CD14-positive monocyte (primary cell): ENCODE results near the gene AHNAK2. TPM values are rescaled to one million over a fixed set of nuclear protein-coding genes. Genes with fewer than 3 reads are reported as not detected.

Source experiments
- DNase-seq, 3 donors: peaks; one replicate each; pipeline ENCODE4 v3.0.0-alpha.2; 2011 to 2022
- H2AFZ ChIP-seq: 2 replicates; pipeline ENCODE4 v1.6.0; 2012; ENCODE audit warnings: mild to moderate bottlenecking, low read depth, low read length, inconsistent platforms; ENCODE audit not compliant: insufficient read depth, poor library complexity, severe bottlenecking
- H3K27ac ChIP-seq, 2 donors: 1 replicate in 1 of 2; 2 replicates in 1 of 2; pipeline ENCODE4 v1.5.1; 2012 to 2013; ENCODE audit warnings: low read length in 2 of 2, control low read depth in 1 of 2, inconsistent platforms in 1 of 2, low read depth in 1 of 2, mild to moderate bottlenecking in 1 of 2
- H3K27me3 ChIP-seq, 2 donors: one replicate each; pipeline versions ENCODE4 v1.6.0 to v1.6.1; 2011 to 2013; ENCODE audit warnings: low read length in 2 of 2; ENCODE audit not compliant: control insufficient read depth in 2 of 2, insufficient read depth in 2 of 2
- H3K36me3 ChIP-seq, 2 donors: replicated peaks in 1 of 2; 1 replicate in 1 of 2; 2 replicates in 1 of 2; pipeline versions ENCODE4 v1.5.1 to v1.6.1; 2012 to 2013; ENCODE audit warnings: low read length in 2 of 2, control low read depth in 1 of 2, inconsistent platforms in 1 of 2, mild to moderate bottlenecking in 1 of 2; ENCODE audit not compliant: insufficient read depth in 2 of 2, control insufficient read depth in 1 of 2
- H3K4me1 ChIP-seq, 2 donors: 1 replicate in 1 of 2; 2 replicates in 1 of 2; pipeline versions ENCODE4 v1.5.1 to v1.6.1; 2012 to 2013; ENCODE audit warnings: low read length in 2 of 2, control low read depth in 1 of 2, inconsistent platforms in 1 of 2, mild to moderate bottlenecking in 1 of 2, moderate library complexity in 1 of 2; ENCODE audit not compliant: insufficient read depth in 2 of 2, control insufficient read depth in 1 of 2
- H3K4me2 ChIP-seq: replicated peaks from 2 replicates; pipeline ENCODE3; 2012; ENCODE audit warnings: low read length, moderate library complexity, mild to moderate bottlenecking; ENCODE audit not compliant: poor library complexity, severe bottlenecking; ENCODE audit errors: extremely low read depth
- H3K4me3 ChIP-seq, 3 experiments: fragments of 200-600 bp in 1 of 3; sonication (generic) in 1 of 3; replicated peaks in 1 of 3; 1 replicate in 2 of 3; 2 replicates in 1 of 3; pipeline ENCODE4 v1.5.1; 2011 to 2013; ENCODE audit warnings: low read length in 3 of 3, mild to moderate bottlenecking in 3 of 3, control low read depth in 2 of 3, low read depth in 2 of 3, inconsistent platforms in 1 of 3, moderate library complexity in 1 of 3
- H3K79me2 ChIP-seq: 2 replicates; pipeline ENCODE4 v1.6.0; 2012; ENCODE audit warnings: mild to moderate bottlenecking, control low read depth, inconsistent platforms, low read length, moderate library complexity; ENCODE audit not compliant: insufficient read depth
- H3K9ac ChIP-seq: 2 replicates; pipeline ENCODE4 v1.6.0; 2017; ENCODE audit warnings: low read length, mild to moderate bottlenecking; ENCODE audit not compliant: insufficient read depth, poor library complexity, severe bottlenecking
- H3K9me3 ChIP-seq, 2 donors: replicated peaks in 1 of 2; 1 replicate in 1 of 2; 2 replicates in 1 of 2; pipeline versions ENCODE4 v1.5.1 to v1.6.1; 2012 to 2013; ENCODE audit warnings: low read length in 2 of 2, control low read depth in 1 of 2; ENCODE audit not compliant: control insufficient read depth in 1 of 2, insufficient read depth in 1 of 2
- H4K20me1 ChIP-seq: 2 replicates; pipeline ENCODE4 v1.6.0; 2012; ENCODE audit warnings: mild to moderate bottlenecking, low read length, control low read depth, moderate library complexity; ENCODE audit not compliant: insufficient read depth
- H3K27ac Mint-ChIP-seq, 7 donors: one replicate each; pipeline ENCODE4 v1.8.0; 2020; ENCODE audit warnings: mild to moderate bottlenecking in 7 of 7, mixed read lengths in 7 of 7, moderate library complexity in 6 of 7, inconsistent platforms in 2 of 7
- H3K27me3 Mint-ChIP-seq, 3 donors: one replicate each; pipeline ENCODE4 v1.8.0; 2021 to 2022; ENCODE audit warnings: low read depth in 3 of 3, mild to moderate bottlenecking in 3 of 3, mixed read lengths in 3 of 3, moderate library complexity in 3 of 3, inconsistent platforms in 1 of 3
- H3K36me3 Mint-ChIP-seq, 2 donors: one replicate each; pipeline ENCODE4 v1.8.0; 2020; ENCODE audit warnings: mixed read lengths in 2 of 2, inconsistent platforms in 1 of 2, mild to moderate bottlenecking in 1 of 2
- H3K4me1 Mint-ChIP-seq: one replicate; pipeline ENCODE4 v1.8.0; 2020; ENCODE audit warnings: mild to moderate bottlenecking, mixed read lengths
- H3K4me3 Mint-ChIP-seq, 2 donors: one replicate each; pipeline ENCODE4 v1.8.0; 2020; ENCODE audit warnings: mild to moderate bottlenecking in 2 of 2, mixed read lengths in 2 of 2, moderate library complexity in 1 of 2
- H3K9me3 Mint-ChIP-seq, 7 donors: one replicate each; pipeline ENCODE4 v1.8.0; 2020 to 2022; ENCODE audit warnings: mixed read lengths in 7 of 7, mild to moderate bottlenecking in 6 of 7, moderate library complexity in 6 of 7, inconsistent platforms in 2 of 7
- WGBS: methylation state at CpG from one replicate; pipeline ENCODE4 v1.1.5; 2013; ENCODE audit warnings: missing lambda C conversion rate; ENCODE audit not compliant: insufficient coverage; 5-methylcytosine and 5-hydroxymethylcytosine counted together
- intact Hi-C, 2 donors: fragments of 100-400 bp; cut with micrococcal nuclease; formaldehyde crosslinking; loops; one replicate each; pipeline versions ENCODE4 v1.15.0 to v1.15.1; 2023
- polyA plus RNA-seq, 3 donors: library from polyadenylated mRNA; depleted of rRNA in 1 of 3; unstranded in 2 of 3; stranded (reverse) in 1 of 3; fragments of 300-500 nt in 2 of 3; fragments of >200 nt in 1 of 3; fragmentation: Illumina TruSeq in 2 of 3; gene quantifications; 1 replicate in 2 of 3; 2 replicates in 1 of 3; pipeline ENCODE4 v1.2.3, GENCODE V29; 2012 to 2021
- TF ChIP-seq, protein P1 (sequence below): fragments of 200-600 bp; IDR thresholded peaks from one replicate; pipeline ENCODE4 v1.8.0; 2022; ENCODE audit warnings: antibody characterized with exemption, mild to moderate bottlenecking

The AHNAK2 gene
- polyA plus RNA-seq, 3 donors, result 0.01 TPM; not detected in 2

DNA sequence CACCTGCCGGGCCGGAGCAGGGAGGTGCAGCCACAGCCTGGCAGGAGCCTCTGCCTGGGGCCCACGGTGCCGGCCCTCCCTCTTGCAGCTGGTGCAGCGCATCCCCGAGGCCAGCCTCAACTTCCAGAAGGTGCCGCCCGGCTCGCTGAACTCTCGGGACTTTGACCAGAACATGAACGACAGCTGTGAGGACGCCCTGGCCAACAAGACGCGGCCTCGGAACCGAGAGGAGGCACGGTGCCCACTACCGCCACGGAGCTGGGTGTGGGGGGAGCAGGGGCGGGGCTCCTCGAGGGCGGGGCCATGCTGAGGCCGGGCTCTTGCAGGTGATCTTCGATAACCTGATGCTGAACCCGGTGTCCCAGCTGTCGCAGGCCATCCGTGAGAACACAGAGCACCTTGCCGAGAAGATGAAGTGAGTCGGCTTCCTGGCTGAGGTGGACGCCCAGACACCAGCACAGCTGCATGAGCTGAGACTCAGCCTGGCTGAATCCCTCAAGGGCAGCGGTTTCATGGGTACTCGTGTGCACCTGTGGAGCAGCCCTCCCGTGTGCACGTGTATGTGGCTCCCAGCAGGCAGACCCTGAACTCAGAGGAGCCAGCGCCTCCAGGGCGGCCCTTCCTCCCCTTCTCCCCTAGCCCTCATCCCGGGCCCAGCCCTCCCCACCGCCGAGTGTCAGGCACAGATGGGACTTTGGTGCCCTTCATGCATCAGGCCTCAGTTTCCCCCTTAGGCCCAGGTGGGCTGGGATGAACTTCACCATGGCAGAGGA lies 84.6 kb downstream of the AHNAK2 start:
- H3K9me3 ChIP-seq, result no peaks in the 10 kb centered on the region
- intact Hi-C loops, result no loop called here
- no peak overlapping the region for H3K27ac ChIP-seq
- Mint-ChIP-seq H3K27ac (no peak overlapping the region), H3K27me3 (peaks cover 0 to 6% (median 1%) of the 10 kb centered on the region in 3 donors), H3K4me3 (no peak overlapping the region), H3K9me3 (peaks cover 0 to 2% (median 0%) of the 10 kb centered on the region in 7 donors), H3K36me3 (no peaks in the 10 kb centered on the region), H3K4me1 (no peaks in the 10 kb centered on the region)
- no peaks in the 10 kb centered on the region for H3K4me1 ChIP-seq
- TF ChIP-seq, protein P1, sequence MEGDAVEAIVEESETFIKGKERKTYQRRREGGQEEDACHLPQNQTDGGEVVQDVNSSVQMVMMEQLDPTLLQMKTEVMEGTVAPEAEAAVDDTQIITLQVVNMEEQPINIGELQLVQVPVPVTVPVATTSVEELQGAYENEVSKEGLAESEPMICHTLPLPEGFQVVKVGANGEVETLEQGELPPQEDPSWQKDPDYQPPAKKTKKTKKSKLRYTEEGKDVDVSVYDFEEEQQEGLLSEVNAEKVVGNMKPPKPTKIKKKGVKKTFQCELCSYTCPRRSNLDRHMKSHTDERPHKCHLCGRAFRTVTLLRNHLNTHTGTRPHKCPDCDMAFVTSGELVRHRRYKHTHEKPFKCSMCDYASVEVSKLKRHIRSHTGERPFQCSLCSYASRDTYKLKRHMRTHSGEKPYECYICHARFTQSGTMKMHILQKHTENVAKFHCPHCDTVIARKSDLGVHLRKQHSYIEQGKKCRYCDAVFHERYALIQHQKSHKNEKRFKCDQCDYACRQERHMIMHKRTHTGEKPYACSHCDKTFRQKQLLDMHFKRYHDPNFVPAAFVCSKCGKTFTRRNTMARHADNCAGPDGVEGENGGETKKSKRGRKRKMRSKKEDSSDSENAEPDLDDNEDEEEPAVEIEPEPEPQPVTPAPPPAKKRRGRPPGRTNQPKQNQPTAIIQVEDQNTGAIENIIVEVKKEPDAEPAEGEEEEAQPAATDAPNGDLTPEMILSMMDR, result no peak
- 92% methylated on average over 33 of the region's 39 CpGs for WGBS
- no peaks in the 10 kb centered on the region for H4K20me1 ChIP-seq
- H3K4me3 ChIP-seq, result no peak overlapping the region
- peak in 1 of 3 donors; percentile 1 for DNase-seq
- no peak overlapping the region for H3K9ac ChIP-seq
- no peak overlapping the region for H3K4me2 ChIP-seq
- H2AFZ ChIP-seq, result no peak overlapping the region
- H3K36me3 ChIP-seq, result no peaks in the 10 kb centered on the region
- no peaks in the 10 kb centered on the region for H3K27me3 ChIP-seq
- no peaks in the 10 kb centered on the region for H3K79me2 ChIP-seq

- DNase-seq, result peak in 1 of 3 donors; percentile 2
- no peak overlapping the region for H3K4me2 ChIP-seq
Measured at GRCh38 chr14:104892531-104893434, 85.4 kb downstream of the AHNAK2 start.

More at GRCh38 chr14:104892531-104893434, 85.4 kb downstream of the AHNAK2 start:
- 64% methylated on average over 23 of the region's 31 CpGs for WGBS
- no peak overlapping the region for H3K27ac Mint-ChIP-seq
- H3K9me3 ChIP-seq, result no peaks in the 10 kb centered on the region
- H3K27me3 ChIP-seq, result no peaks in the 10 kb centered on the region
- TF ChIP-seq, protein P1, result no peak
- H3K36me3 Mint-ChIP-seq, result no peaks in the 10 kb centered on the region
- H3K4me3 Mint-ChIP-seq, result no peak overlapping the region
- no peaks in the 10 kb centered on the region for H3K4me1 ChIP-seq
- H3K4me1 Mint-ChIP-seq, result no peaks in the 10 kb centered on the region
- H3K27ac ChIP-seq, result no peak overlapping the region
- intact Hi-C loops, result no loop called here
- peaks cover 0 to 2% (median 0%) of the 10 kb centered on the region in 7 donors for H3K9me3 Mint-ChIP-seq
- no peak overlapping the region for H2AFZ ChIP-seq
- no peaks in the 10 kb centered on the region for H4K20me1 ChIP-seq
- no peak overlapping the region for H3K9ac ChIP-seq
- no peak overlapping the region for H3K4me3 ChIP-seq
- no peaks in the 10 kb centered on the region for H3K36me3 ChIP-seq
- H3K27me3 Mint-ChIP-seq, result peaks cover 0 to 6% (median 1%) of the 10 kb centered on the region in 3 donors
- H3K79me2 ChIP-seq, result no peaks in the 10 kb centered on the region
